HG02610 (cell line): ENCODE results near the gene MYADML2.
A peak's percentile ranks its signal among the peaks of the same experiment; 100 is the strongest.

Source experiments
- ATAC-seq: cut with Tn5 transposase; IDR thresholded peaks from one replicate; pipeline ENCODE4 v1.9.1; 2021; ENCODE audit warnings: mild to moderate bottlenecking, moderate library complexity; ENCODE audit not compliant: unreplicated experiment

Gene MYADML2

GRCh38 chr17:81926451-81927151 is 20.4 kb downstream of the MYADML2 start:
- ATAC-seq = no peak

- ATAC-seq = no peak
These were observed 21.1 kb downstream of the MYADML2 start for GRCh38 chr17:81925860-81926450.

GRCh38 chr17:81924557-81925532 is 22.2 kb downstream of the MYADML2 start:
- no peak for ATAC-seq

- ATAC-seq = no peak
These were observed 23.5 kb downstream of the MYADML2 start for GRCh38 chr17:81923302-81924260.

- ATAC-seq = no peak
These were observed 24.3 kb downstream of the MYADML2 start for GRCh38 chr17:81922566-81923301.

- no peak for ATAC-seq
These were observed 25.0 kb downstream of the MYADML2 start for GRCh38 chr17:81921996-81922565.

- no peak for ATAC-seq
These were observed 25.5 kb downstream of the MYADML2 start for GRCh38 chr17:81921537-81921862.

GRCh38 chr17:81920612-81921536 is 26.2 kb downstream of the MYADML2 start:
- ATAC-seq = no peak

- no peak for ATAC-seq
These were observed 28.0 kb downstream of the MYADML2 start for GRCh38 chr17:81918832-81919545.

GRCh38 chr17:81918333-81918669 is 28.7 kb downstream of the MYADML2 start:
- peak; percentile 10 for ATAC-seq

- ATAC-seq = peak; percentile 51
These were observed 29.3 kb downstream of the MYADML2 start, which contains the start of gene SIRT7 for GRCh38 chr17:81917565-81918332. SIRT7 (minus strand) TSS chr17:81918176; CDS start chr17:81918131, 45 bp downstream.

GRCh38 chr17:81916234-81917001 is 30.6 kb downstream of the MYADML2 start:
- no peak for ATAC-seq

GRCh38 chr17:81915331-81915730 is 31.7 kb downstream of the MYADML2 start:
- no peak for ATAC-seq

GRCh38 chr17:81914103-81914850 is 32.8 kb downstream of the MYADML2 start:
- no peak for ATAC-seq

GRCh38 chr17:81913394-81914102 is 33.5 kb downstream of the MYADML2 start:
- no peak for ATAC-seq
